Measurements from ENCODE around the gene WDR47. TPM values are rescaled to one million over a fixed set of nuclear protein-coding genes. Genes with fewer than 3 reads are reported as not detected.

The WDR47 gene
- total and polyA plus RNA-seq, 10 of the 15 experiments (the other 5 are each of a cell fraction or from before 2014, with no cell fraction given): 2.4 to 9.7 (median 5.9) TPM

GRCh38 chr1:108936170-108936569 is 105.7 kb downstream of the WDR47 start:
- CTCF ChIA-PET: no interaction called here
- FAIRE-seq (no peak), DNase-seq (ENCODE audit: low read depth, low spot score) (no peak), ATAC-seq (no peak)
- no peaks in the 10 kb centered on the region for H3K9me3 ChIP-seq (replicated peaks; ENCODE audit: control insufficient read depth, insufficient read depth, low read length)
- TF ChIP-seq GATAD2B (conservative IDR thresholded peaks at IDR 0.05; ENCODE audit: low read depth): no peak
- no peak overlapping the region for H2AFZ ChIP-seq (ENCODE audit: control insufficient read depth, low read depth, low read length)
- H3K27ac ChIP-seq (ENCODE audit: control insufficient read depth, insufficient read depth): no peak overlapping the region
- H3K9ac ChIP-seq (ENCODE audit: control insufficient read depth, insufficient read depth, low read length): no peak overlapping the region
- H3K36me3 ChIP-seq (ENCODE audit: control insufficient read depth in 2 of 2, insufficient read depth in 2 of 2, low read length in 1 of 2): peaks cover 7 to 42% of the 10 kb centered on the region in 2 experiments
- no peaks in the 10 kb centered on the region for H3K4me1 ChIP-seq (ENCODE audit: control insufficient read depth, insufficient read depth, low read length)
- intact Hi-C loops (cut with micrococcal nuclease; ENCODE audit: unreplicated experiment): no loop called here
- POLR2A ChIA-PET: no interaction called here
- in situ Hi-C loops (cut with MboI): no loop called here
- 99% methylated on average over 9 of the region's 9 CpGs for WGBS (ENCODE audit: insufficient coverage, insufficient replicate concordance, low lambda C conversion rate, missing lambda C conversion rate)
- no peaks in the 10 kb centered on the region for H3K79me2 ChIP-seq (ENCODE audit: control insufficient read depth, insufficient read depth, low read length)
- H3K27me3 ChIP-seq (replicated peaks in 1 of 2; ENCODE audit: control insufficient read depth in 2 of 2, insufficient read depth in 2 of 2, low read length in 1 of 2): no peaks in the 10 kb centered on the region
- no peaks in the 10 kb centered on the region for H4K20me1 ChIP-seq (ENCODE audit: control insufficient read depth, insufficient read depth)
- BruUV-seq (replicated peaks): no TSS peak
- H3K4me2 ChIP-seq (ENCODE audit: control insufficient read depth, insufficient read depth): no peak overlapping the region
- no peak overlapping the region for H3K4me3 ChIP-seq
- RAD21 ChIA-PET (ENCODE audit: unreplicated experiment): interaction anchor here (0.6 kb wide), 1 partner anchor 124 kb away, joined by 3 read pairs; no protein-coding TSS in a partner anchor
- SMC1A ChIA-PET (ENCODE audit: uncharacterized antibody, unreplicated experiment): no interaction called here

- DNase-seq (ENCODE audit: low read depth, low spot score): no peak
These were observed 108.0 kb downstream of the WDR47 start for GRCh38 chr1:108933944-108934343.

More at GRCh38 chr1:108933944-108934343, 108.0 kb downstream of the WDR47 start:
- ATAC-seq (no peak), FAIRE-seq (no peak)
- WGBS (ENCODE audit: insufficient coverage, insufficient replicate concordance, low lambda C conversion rate, missing lambda C conversion rate): 99% methylated on average over 5 of the region's 5 CpGs
- BruUV-seq (replicated peaks): no TSS peak
- ChIA-PET RAD21 (ENCODE audit: unreplicated experiment) (no interaction called here), SMC1A (ENCODE audit: uncharacterized antibody, unreplicated experiment) (interaction anchor here (1.4 kb wide), 1 partner anchor 12 kb away, joined by 4 read pairs; no protein-coding TSS in a partner anchor), CTCF (no interaction called here), POLR2A (no interaction called here)
- H3K4me1 ChIP-seq (ENCODE audit: control insufficient read depth, insufficient read depth, low read length): no peaks in the 10 kb centered on the region
- no peak overlapping the region for H3K27ac ChIP-seq (ENCODE audit: control insufficient read depth, insufficient read depth)
- H3K79me2 ChIP-seq (ENCODE audit: control insufficient read depth, insufficient read depth, low read length): no peaks in the 10 kb centered on the region
- no peak overlapping the region for H3K9ac ChIP-seq (ENCODE audit: control insufficient read depth, insufficient read depth, low read length)
- TF ChIP-seq SMAD1 (IDR thresholded peaks at IDR 0.05; ENCODE audit: low read depth, partially characterized antibody) (no peak), GABPA (IDR thresholded peaks at IDR 0.05; ENCODE audit: low read depth) (no peak), RAD21 (IDR thresholded peaks at IDR 0.05; ENCODE audit: insufficient read depth, low read depth, low read length) (no peak), CBX3 (IDR thresholded peaks at IDR 0.05; ENCODE audit: borderline replicate concordance, low read depth) (no peak), RUNX3 (IDR thresholded peaks at IDR 0.05; ENCODE audit: low read length) (no peak), ZBTB4 (CRISPR knock-in tag; IDR thresholded peaks at IDR 0.05) (no peak), PML (IDR thresholded peaks at IDR 0.05; ENCODE audit: low read length) (no peak), SMARCA5 (IDR thresholded peaks at IDR 0.05) (no peak), NFYB (IDR thresholded peaks at IDR 0.05; ENCODE audit: insufficient read depth, low read depth, low read length) (no peak), MTA3 (IDR thresholded peaks at IDR 0.05; ENCODE audit: borderline replicate concordance, low read length) (no peak), BRCA1 (IDR thresholded peaks at IDR 0.05; ENCODE audit: low read depth, low read length) (no peak)
- TF ChIP-seq, protein P1, sequence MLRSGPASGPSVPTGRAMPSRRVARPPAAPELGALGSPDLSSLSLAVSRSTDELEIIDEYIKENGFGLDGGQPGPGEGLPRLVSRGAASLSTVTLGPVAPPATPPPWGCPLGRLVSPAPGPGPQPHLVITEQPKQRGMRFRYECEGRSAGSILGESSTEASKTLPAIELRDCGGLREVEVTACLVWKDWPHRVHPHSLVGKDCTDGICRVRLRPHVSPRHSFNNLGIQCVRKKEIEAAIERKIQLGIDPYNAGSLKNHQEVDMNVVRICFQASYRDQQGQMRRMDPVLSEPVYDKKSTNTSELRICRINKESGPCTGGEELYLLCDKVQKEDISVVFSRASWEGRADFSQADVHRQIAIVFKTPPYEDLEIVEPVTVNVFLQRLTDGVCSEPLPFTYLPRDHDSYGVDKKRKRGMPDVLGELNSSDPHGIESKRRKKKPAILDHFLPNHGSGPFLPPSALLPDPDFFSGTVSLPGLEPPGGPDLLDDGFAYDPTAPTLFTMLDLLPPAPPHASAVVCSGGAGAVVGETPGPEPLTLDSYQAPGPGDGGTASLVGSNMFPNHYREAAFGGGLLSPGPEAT (IDR thresholded peaks at IDR 0.05; ENCODE audit: low read depth): no peak
- no peaks in the 10 kb centered on the region for H3K9me3 ChIP-seq (replicated peaks; ENCODE audit: control insufficient read depth, insufficient read depth, low read length)
- no peak overlapping the region for H3K4me3 ChIP-seq
- H2AFZ ChIP-seq (ENCODE audit: control insufficient read depth, low read depth, low read length): no peak overlapping the region
- H3K4me2 ChIP-seq (ENCODE audit: control insufficient read depth, insufficient read depth): no peak overlapping the region
- H3K27me3 ChIP-seq (replicated peaks in 1 of 2; ENCODE audit: control insufficient read depth in 2 of 2, insufficient read depth in 2 of 2, low read length in 1 of 2): no peaks in the 10 kb centered on the region
- intact Hi-C loops (cut with micrococcal nuclease; ENCODE audit: unreplicated experiment): no loop called here
- in situ Hi-C loops (cut with MboI): no loop called here
- H3K36me3 ChIP-seq (ENCODE audit: control insufficient read depth in 2 of 2, insufficient read depth in 2 of 2, low read length in 1 of 2): peaks cover 8 to 40% of the 10 kb centered on the region in 2 experiments
- no peaks in the 10 kb centered on the region for H4K20me1 ChIP-seq (ENCODE audit: control insufficient read depth, insufficient read depth)
